HG03354 (cell line): ENCODE data around the gene TP73.

Source experiments
- ATAC-seq: cut with Tn5 transposase; IDR thresholded peaks from one replicate; pipeline ENCODE4 v1.9.1; 2021; ENCODE audit warnings: mild to moderate bottlenecking; ENCODE audit not compliant: unreplicated experiment, poor library complexity, severe bottlenecking

Gene TP73

GRCh38 chr1:3733883-3734589 lies 81.7 kb downstream of the TP73 start:
- no peak for ATAC-seq

DNA sequence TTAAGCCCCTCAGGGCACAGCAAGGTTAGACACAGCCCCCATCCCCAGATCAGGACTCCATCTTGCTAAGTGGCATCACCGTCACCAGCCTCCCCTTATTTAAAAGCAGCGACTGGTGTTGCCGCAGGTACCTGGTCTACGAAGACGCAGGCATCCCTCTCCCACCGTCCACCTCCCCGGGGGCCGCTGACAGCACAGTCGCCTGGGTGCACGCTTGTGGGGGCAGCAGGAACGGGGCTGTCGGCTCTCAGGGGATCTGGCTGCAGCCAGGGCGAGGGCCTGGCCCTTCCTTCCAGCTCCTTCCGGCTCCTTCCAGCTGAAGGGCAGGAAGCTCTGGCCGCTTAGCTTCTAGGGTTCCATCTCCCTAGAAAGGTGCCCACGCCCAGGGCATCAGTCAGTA lies 82.3 kb downstream of the TP73 start:
- no peak for ATAC-seq

- no peak for ATAC-seq
Measured at GRCh38 chr1:3735027-3735681, 82.8 kb downstream of the TP73 start.

- no peak for ATAC-seq
Measured at GRCh38 chr1:3735688-3736087, 83.4 kb downstream of the TP73 start.

DNA sequence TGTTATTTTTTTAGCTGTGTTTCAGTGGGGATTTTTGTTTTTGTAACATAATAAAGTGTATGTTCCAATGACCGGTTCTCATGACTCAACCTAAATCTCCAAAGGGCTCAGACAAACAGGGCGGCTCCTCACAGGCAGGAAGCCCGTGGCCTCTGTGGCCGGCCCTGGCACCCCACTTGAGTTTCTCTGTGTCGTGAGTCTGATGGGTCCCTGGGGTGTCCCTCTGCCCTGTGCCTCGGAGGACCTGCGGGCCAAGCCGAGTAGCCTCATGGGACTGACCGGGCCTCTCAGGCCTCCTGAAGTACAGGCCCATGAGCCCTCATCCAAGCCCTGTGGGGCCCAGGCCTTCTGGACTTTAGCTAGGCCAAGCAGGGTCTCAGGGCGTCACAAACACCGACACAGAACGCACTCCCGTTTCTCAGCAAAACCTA lies 83.8 kb downstream of the TP73 start:
- no peak for ATAC-seq

- no peak for ATAC-seq
Measured at GRCh38 chr1:3736708-3737107, 84.4 kb downstream of the TP73 start.

- no peak for ATAC-seq
Measured at GRCh38 chr1:3738943-3739342, 86.6 kb downstream of the TP73 start.

DNA sequence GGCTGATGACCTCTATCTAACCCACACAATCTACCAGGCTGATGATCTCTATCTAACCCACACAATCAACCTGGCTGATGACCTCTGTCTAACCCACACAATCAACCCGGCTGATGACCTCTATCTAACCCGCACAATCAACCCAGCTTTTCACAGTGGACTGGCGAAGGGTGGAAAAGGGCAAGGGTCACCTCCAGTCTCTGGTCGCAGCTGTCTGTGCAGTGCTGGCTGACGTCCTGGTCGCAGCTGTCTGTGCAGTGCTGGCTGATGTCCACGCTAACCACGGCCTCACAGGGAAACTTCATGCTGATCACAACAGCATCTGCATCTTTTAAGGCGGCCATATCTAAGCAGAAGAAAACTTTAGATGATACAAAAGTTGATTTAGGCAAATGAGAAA lies 87.7 kb downstream of the TP73 start:
- ATAC-seq: no peak

DNA sequence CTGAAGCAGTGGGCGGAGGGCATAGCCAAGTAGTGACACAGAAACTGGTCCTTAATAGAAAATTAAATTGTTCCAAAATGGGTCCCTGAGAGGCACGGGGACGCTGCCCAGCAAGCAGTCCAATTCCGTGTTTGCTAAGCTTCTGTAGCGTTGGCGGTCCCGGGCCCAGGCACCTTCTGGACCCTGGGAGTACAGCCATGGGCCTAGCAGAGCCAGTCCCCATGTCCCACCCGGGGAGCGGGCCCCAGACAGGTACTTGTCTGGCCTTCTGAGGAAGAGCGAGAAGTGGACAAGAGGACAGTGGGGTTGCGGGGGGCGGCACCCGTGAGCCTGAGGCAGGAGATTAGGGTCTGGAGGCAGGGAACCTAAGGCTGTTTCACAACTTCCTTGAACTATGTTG lies 88.4 kb downstream of the TP73 start:
- ATAC-seq: no peak

DNA sequence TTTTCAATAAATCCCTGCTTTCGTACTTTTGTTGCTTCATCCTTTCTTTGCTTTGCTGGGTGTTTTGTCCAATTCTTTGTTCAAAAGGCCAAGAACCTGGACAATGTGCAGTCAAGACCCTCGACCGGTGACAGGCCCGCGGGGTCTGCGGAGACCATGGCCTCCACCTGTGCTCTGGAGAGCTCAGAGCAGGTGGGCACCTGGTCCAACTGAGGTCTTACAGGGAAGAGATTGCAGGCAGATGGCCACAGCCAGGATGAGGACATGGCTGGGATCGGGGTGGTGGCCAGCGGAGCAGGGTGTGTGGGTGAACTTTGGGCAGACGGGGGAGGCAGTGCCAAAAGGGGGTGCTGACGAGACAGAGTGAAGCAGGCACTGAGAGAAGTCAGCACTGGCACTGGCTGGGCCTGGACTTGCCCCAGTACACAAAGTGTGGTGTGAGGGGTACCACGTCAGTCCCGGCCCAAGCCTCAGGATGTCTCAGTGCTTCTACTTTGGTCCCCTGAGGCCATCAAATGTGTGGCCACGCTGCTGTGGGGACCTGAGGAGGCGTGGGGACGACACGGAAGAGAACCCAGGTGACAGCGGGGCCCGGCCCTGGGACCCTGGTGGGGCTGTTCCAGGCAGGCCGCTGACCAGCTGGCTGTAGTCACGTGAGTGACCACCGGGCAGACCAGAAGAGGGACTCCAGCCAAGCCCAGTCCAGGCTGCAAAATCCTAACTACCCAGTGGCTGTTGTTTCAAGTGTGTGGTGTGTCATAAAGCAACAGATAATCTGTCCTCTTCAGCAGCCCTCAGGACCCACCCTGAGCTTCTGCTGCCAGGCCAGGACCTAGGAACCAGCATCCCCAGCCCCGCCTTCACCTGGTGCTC lies 89.5 kb downstream of the TP73 start:
- ATAC-seq: no peak

DNA sequence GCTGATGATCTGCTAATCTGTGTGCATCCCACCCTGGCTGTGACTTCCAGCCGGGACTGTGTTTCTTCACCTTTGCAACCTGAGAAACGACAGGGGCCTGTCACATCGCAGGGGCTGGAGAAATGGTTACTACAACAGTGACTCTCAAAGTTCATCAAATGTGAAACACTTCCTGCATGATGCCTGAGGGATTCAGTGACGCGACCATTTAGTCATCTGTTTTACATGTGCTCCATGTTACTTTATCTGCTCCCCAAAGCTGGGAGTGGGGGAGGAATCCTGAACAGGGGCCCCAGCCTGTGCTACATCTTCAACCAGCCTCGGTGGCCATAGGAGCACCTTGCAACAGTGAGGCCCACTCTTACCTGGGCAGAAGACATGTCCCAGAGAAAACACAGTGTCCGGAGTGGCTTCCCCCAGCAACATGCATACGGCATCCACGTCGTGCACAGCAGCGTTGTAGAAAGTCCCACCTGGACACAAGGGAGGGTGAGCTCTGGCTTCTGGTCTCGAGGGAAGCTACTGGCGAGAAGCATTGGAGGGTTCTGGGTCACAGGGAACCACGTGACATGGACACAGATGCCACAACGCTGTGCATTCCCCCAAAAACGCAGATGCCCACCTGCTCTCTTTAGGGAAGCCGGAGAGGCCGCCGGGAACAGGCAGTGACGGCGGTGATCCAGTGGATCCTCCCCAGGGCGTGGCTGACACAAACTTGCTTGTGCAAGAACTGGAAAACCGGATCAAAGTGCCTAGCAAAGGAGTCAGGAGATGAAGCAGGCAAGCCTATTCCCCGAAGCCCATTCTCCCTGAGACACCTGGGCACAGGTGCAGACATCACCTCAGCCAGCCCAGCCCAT lies 90.4 kb downstream of the TP73 start:
- no peak for ATAC-seq

DNA sequence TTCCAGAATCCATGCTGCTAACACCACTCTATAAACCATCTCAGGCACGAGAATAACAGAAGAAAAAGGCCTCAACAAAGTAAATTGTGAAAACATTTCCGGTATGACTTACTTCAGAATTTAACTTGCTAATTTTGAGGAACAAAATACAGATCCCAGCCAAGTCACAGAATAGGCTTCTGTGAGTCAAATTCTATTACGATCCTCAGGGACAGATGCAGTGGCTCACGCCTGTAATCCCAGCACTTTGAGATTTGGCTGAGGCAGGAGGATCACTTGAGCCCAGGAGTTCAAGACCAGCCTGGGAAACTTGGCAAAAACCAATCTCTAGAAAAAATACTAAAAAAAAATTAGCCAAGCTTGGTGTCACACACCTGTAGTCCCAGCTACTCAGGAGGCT lies 91.1 kb downstream of the TP73 start:
- no peak for ATAC-seq

GRCh38 chr1:3743826-3744225 lies 91.5 kb downstream of the TP73 start:
- no peak for ATAC-seq

GRCh38 chr1:3744646-3745045 lies 92.3 kb downstream of the TP73 start:
- no peak for ATAC-seq

- ATAC-seq: no peak
Measured at GRCh38 chr1:3745071-3745470, 92.8 kb downstream of the TP73 start.

DNA sequence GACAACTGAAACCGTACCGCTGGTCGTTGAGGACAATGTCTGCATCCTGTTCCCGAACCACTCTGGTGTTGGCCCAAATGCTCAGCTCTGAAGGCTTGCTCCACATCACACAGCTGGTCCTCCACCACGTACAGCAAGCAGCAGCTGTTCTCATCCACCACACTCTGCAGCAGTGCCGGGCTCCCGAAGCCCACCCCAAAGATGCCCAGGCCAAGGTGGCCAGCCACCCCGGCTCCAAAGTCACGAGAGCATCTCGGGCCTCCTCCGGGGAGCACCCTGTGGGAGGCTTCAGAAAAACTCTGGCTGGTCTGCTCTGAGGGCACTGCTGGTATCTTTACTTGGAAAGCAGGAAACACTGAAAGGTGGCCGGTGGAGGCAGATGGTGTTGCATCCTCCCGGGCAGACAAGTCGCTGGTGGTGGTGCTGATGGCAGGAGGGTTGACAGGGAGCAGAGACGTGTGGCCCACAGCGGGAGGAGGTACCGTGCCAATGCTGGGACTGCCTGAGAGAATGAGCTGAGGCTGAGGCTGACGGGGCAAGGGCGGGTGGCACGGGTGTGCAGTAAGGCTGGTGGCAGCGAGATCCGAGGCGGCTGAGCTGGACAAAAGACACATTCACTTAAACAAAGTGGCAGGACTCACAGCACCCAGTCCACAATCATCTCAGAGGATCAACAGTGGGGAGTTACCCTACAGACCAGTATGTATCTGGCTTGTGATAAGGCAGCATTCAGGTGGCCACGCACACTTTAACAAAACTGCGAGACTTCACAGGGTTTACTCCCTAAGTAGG lies 93.5 kb downstream of the TP73 start:
- no peak for ATAC-seq

DNA sequence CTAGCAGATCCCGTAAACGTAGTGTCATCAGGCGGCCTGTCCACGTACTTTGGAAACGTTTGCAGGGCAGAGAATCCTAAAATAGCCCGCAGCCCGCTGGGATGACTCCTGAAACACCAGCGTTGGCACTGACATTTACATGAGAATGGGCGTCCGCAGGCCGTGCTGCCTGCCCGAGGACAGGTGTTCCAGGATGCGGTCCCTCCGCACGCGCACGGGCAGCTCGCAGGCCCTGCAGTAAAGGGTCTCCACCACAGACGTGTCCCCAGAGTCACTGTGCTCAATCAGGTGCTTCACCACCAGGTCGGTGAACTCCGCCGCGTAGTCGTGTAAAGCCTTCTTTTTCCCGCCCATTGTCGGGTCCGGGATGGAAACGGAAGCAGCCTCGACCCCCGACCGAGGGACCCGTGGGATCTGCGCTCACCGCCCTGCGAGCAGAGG lies 94.1 kb downstream of the TP73 start:
- peak; percentile 17 for ATAC-seq

DNA sequence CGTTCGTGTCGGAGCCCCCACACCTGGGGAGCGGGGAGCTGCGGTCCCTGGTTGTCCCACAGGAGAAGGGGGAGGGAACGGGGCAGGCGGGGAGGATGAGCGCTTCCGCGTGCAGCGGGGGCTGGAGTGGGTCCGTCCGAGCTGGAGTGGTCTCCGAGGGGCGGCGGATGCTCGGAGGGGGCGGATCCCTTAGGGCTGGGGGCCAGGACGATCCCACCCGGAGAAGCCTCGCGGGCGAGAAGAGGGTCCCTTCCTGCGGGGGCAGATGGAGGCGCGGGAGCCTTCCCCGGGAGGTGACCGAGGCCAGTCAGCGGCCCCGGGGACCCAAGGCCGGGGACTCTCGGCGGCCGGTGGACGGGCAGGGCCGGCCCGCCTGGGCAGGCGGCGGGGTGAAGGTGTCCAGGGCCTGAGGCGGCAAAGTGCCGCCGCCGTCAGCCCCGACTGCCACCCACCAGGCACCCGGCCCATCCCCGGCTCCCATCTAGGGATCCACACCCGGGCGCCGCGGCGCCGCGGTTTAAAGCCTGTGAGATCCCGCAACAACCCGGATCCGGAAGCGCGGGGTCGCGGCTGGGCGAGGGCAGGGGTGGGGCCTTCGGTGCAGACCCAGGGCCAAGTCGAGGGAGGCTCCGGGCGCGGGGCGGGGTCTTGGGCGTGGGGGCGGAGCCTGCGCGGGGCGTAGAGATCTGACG lies 94.7 kb downstream of the TP73 start:
- ATAC-seq: peak; percentile 80

- no peak for ATAC-seq
Measured at GRCh38 chr1:3747522-3747848, 95.2 kb downstream of the TP73 start.
